ENCODE data around the gene PRKCH.

The PRKCH gene

DNA sequence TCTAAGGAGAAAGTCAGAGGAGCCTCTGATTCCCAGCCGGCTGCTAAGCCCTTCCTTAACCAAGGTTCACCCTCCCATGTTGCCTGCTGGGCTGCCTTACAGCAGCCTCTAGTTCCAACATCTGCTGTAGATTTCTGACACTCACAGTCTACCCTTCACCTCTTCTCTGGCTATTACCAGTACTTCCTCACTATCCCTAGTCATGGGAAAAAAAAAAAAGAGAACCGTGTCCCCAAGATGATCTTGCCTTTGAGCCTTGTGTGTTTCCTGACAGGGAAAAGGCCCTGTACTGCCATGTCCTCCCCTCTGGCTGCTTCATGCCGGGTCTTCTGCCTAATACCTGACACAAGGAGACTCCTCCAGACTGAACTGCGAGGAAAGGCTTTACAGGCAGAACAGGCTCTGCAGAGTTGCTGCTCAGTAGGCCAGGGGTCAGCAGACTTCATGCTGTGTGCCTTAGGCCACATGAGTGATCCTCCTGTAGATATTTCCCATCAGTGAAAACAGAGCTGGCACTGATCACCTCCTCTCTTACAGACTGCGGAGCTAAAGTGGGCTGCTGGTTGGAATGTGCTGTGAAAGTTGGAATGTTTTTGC lies 46.8 kb downstream of the PRKCH start:
- DNase-seq (ENCODE audit: low read depth) = no peak

DNA sequence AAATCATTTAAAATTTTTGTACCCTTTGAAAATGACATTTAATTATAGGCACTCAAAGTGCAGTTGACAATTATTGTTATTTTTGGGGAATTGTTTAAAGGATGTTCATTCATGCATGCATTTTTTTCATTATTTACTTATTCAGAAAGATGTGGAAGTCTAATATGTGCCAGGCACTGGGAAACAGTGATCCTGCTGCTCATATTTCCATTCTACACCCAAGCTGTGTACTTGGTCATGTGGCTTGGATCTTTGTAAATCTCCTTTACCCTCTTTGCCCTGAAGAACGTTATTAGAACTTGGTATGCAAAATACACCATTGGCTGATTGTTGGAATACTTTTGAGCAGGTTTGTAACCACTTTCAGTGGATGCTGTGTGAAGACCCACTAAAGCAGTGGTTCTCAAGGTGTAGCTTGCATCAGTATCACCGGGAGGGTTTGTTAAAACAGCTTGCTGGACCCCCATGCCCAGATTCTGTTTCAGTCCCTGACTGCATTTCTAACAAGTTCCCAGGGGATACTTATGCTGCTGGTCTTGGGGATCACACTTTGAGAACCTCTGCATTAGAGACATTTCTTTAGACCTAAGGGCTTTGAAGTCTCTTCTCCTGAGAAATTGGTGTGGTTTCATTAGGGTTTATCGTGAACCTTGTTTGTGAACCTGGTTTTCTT lies 47.5 kb downstream of the PRKCH start:
- no peak for DNase-seq (ENCODE audit: low read depth)

DNA sequence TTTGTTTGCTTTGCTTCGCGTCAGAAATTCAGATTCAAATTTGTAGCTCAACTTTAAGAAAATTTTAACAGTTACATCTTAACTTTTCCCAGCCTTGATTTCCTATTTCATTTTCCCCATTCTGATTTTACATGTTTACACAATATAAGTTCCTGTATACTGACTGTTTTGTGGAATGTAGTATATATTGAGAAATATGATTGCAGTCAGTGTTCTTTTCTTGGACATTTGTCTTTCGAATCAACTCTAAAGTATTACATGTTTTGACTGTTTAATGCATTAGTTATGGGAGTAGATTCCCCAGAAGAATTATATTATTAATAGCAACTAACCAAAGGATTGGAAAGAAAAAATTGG lies 48.1 kb downstream of the PRKCH start:
- DNase-seq (ENCODE audit: low read depth) = no peak

DNA sequence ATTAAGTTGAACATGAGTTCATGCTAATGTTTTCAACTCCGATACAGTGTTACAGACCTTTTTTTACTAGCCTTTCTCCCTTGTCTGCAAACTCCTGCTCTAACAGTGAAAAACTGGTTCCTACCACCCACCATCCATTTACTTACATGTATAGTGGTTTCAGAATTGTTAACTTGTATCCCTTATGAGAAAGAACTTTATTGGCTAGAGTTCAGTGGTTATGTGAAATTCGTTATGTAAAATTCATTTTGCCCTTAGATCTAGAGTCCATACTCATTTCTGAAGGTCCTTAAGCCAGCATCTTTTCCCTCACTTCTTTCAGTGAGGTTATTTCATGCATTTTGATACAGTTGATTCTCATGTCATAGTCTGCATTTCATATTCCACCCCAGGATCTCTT lies 51.0 kb downstream of the PRKCH start:
- DNase-seq (ENCODE audit: low read depth) = no peak

DNA sequence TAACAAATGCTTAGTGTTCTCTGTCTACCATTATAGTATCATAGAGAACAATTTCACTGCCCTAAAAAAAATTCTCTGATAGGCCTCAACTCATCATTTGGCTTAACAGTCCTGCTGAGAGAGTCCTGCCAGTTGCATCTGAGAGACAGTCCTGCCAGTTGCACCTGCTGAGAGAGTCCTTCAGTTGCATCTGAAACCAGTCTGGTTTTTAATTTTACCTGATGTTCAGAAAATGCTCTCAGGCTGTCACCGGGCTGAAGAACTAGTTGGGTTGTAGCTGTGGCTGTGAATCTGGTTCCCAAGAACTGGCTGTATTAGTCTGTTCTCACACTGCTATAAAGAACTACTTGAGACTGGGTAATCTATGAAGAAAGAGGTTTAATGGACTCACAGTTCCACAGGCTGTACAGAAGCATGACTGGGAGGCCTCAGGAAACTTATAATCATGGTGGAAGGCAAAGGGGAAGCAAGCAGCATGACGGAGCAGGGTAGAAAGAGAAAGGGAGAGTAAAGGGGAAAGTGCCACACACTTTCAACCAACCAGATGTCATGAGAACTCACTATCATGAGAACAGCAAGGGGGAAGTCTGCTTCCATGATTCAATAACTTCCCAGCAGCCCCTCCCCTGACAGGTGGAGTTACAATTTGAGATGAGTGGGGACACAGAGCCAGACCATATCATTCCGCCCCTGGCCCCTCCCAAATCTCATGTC lies 51.6 kb downstream of the PRKCH start:
- no peak for DNase-seq (ENCODE audit: low read depth)

DNA sequence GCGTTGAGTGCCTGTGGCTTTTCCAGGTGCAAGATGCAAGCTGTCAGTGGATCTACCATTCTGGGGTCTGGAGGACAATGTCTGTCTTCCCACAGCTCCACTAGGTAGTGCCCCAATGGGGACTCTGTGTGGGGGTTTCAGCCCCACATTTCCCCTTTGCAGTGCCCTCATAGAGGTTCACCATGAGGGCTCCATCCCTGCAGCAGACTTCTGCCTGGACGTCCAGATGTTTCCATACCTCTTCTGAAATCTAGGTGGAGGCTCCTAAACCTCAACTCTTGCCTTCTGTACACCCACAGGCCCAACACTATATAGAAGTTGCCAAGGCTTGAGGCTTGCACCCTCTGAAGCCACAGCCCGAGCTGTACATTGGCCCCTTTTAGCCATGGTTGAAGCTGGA lies 52.9 kb downstream of the PRKCH start:
- no peak for DNase-seq (ENCODE audit: low read depth)

DNA sequence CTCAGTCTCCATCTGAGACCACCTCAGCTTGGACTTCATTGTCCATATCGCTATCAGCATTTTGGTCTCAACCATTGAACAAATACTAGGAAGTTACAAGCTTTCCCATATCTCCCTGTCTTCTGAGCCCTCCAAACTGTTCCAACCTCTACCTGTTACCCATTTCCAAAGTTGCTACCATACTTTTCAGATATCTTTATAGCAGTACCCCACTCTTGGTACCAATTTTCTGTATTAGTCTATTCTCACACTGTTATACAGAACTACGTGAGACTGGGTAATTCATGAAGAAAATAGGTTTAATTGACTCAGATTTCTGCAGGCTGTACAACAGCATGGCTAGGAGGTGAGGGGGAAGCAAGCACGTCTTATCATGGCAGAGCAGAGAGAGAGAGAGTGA lies 53.8 kb downstream of the PRKCH start:
- no peak for DNase-seq (ENCODE audit: low read depth)

DNA sequence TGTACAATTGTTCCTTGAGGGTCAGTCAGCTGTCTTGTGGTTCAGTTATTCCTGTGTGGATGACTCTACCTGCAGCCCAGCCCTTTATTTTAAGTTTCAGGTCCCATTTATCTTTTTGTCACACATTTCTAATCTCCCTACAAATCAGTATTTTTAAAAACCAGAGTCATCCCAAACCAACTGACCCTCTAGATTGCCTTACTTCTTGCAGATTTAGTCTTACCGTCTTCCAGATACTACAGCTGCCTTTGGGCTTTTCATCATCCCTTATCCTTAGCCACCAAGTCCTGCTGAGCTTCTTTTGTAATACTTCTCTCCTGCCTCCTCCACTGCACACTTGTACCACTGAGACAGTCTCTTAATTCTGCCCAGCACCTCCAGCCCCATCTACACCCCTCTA lies 54.9 kb downstream of the PRKCH start:
- no peak for DNase-seq (ENCODE audit: low read depth)

DNA sequence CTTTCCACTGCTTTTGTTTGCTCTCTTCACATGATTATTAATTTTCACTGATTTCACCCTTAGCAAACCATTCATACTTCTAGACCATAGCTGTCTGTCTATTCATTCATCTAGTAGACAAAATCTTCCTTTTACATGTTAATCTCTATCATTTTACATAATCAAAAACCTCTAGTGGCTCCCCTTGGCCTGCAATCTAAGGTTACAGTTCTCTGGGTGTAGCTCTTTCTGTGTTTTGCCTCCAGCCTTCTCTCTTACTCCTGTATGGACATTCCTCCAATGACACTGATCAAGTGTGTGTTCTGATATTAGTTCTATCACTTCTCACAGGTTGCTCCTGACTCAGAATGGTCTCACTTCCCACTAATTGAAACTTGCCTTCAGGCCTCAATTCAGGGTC lies 56.4 kb downstream of the PRKCH start:
- no peak for DNase-seq (ENCODE audit: low read depth)

DNA sequence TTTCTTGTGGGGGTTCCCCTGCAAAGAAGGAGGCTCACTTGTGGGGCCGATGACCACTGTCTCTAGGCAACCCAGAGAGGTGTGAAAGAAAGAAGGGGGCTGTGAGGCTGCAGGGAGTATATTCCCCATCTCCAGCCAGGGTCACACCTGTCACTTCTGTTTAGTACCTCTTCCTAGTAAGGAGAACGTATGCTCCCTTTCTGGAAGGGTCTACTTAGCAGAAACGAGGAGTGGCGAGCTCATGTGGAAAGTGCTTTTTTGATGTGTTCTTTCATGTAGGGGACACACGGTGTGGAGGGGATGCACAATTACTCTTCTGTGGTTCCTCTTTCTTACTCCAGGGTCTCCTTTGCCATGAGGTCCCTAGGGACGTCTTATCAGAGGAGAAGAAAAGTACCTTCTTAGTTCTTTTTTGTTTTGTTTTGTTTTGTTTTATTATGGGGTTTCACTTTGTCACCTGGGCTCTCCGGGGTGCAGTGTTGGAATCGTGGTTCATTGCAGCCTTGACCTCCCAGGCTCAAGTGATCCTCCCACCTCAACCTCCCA lies 58.3 kb downstream of the PRKCH start:
- no peak for DNase-seq (ENCODE audit: low read depth)

DNA sequence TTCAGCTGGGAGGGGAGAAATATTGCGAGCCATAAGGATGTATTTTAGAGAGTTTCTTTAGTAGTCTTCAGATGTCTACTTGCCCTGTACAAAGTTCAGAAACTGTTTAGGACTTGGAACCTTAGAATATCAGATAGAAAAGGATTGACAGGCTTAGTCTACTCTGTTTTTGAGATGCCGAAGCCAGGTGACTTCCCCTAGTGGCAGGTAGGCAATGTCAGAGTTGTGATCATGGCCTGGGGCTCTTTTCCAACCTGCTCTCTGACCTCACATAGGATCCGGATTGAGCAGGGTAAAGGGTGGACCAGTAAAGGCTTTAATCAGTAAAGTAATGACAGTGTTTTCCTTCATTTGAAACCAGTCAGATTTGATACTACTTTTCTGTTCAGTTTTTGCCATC lies 59.6 kb downstream of the PRKCH start:
- no peak for DNase-seq (ENCODE audit: low read depth)

DNA sequence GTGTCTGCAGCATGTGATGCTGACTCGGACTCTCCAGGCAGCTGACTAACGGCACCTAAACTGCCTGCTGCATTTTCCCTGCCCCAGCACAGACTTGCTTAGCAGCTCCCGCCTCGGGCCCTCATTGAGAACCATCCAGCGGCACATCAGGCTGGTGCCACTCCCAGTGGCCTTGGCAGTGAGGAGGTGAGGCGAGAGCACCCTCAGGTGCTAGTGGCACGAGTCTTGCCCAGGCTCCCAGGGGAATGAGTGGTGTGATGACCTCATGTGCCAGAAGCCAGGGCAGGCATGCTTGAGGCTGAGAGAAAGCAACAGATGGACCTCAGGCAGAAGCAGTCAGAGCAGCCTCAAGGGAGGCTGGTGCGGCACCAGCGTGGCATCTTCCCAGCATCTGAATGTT lies 60.2 kb downstream of the PRKCH start:
- DNase-seq (ENCODE audit: low read depth) = no peak

DNA sequence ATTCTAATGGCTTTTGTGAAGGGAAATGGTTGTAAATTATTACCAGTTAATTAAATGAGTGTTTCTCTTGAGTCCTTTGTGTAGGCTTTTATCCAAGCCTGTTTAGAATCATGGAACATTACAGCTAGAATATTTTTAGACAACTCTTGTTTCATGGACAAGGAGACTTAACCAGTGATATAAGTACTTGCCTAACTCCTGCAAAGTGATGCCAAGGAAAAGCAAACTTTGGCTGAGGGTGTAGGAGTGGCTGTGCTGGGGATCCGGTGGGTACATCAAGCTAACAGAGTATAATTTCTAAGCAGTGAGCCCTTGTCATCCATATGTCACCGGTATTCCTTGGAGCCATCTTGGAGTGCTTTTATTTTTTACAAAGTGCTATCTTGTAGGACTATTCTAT lies 61.5 kb downstream of the PRKCH start:
- DNase-seq (ENCODE audit: low read depth) = no peak

DNA sequence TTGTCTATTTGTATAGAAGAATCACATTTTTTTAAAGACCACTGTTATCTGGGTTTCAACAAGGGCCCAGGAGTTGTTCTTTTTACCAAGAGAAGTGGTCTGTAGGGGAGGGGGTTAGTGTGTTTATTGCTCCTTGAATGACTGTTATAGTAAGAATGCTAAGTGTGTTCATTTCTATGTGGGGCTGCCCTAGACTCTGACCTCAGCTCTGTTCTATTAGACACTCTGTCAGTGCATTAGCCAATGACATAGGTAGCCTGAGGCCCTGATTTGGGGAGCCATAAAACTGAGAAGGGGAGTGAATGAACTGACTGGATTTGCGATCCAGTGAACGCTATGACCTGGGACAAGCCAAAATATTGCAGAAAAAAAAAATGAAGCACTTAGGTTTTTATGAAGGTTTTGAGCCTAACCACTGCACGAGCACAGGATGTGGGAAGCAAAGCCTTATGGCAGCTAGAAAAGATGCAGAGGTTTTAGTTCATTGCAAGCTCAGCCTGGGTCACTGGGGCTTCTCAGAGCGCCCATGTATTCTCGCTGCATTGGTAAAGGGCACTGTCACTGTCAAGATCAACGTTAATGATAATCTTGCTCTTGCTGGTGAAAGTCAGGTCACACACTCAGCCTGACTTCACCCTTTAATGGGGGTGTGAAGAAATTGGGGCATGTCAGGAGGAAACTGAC lies 63.8 kb downstream of the PRKCH start:
- DNase-seq (ENCODE audit: low read depth) = no peak

DNA sequence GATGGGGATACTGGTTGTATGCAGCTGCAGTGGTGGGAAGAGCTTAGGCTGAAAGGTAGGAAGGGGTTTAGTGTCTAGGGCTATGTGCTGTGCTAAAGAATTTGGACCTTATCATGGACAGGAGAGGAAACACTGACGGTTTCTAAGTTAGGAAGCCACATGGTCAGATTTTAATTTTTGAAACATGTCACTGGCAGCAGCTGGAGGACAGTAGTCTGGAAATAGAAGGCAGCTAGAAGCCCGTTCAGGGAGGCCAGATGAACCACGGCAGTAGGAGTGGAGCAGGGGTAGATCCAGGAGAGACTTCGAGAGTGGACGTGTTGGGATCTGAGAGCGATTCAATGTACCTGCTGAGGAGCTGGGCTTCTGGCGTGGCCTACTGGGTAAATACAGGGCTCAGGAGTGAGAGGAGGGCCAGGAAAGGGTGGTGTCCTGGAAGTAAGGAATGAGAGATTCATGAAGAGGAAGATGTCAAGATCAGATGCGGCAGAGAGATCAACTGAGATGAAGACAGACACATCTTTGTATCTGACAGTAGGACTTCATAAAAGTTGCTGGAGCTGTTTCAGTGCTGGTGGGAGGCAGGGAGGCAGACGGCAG lies 64.9 kb downstream of the PRKCH start:
- no peak for DNase-seq (ENCODE audit: low read depth)

DNA sequence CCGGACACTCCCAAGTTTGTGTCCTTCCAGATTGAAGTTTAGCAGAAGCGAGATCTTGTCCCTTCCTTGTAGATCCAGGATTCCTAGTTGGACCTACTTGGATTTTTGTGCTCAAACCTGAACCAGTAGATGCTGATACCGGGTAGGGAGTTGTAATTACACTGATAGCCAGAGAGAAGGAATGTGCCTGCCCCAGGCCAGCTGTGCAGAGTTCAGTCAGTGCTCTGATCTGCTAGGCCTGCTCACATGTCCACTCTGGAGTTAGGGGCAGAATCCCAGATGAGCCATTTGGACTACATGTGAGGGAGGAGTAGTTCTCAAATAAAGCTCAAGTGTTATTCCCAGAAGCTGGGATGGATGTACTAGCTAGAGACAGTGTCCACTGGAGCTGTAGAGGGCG lies 65.7 kb downstream of the PRKCH start:
- no peak for DNase-seq (ENCODE audit: low read depth)

DNA sequence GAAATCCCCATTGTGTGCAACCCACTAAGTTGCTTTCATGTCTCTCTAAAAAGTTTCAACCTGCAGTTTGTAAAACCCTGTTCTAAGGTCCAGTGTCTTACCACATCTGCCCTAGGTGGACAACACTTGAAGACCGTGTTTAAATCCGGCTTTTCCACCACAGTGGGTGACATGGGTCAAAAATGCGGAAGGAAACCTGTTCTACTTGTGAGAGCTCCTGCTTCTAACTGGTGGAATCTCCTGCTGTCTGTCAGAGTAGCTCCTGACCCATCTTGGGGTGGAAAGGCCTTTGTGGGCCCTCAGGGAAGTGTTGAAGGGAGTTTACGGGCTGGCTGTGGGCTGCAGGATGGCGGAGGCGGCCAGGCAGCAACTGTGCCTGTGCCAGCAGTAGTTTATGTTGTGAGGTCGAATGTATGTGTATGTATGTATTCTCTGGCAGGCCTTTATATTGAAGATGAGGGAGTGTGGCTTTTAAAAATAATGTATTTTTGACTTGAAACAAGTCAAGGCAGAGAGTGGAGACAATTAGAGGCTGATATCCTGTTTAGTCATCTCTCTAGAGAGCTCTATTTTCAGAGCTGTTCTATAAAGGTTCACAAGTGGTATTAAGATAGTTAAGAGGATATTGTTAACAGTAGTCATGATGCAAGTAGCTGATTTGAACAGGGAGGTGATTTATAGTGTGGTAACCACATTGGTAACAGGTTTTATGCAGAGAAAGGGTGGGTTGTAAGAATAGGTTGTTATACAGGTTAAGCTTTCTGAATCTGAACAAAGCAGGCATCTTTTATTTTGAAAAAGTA lies 67.0 kb downstream of the PRKCH start:
- peak; percentile 30 for DNase-seq (ENCODE audit: low read depth)

DNA sequence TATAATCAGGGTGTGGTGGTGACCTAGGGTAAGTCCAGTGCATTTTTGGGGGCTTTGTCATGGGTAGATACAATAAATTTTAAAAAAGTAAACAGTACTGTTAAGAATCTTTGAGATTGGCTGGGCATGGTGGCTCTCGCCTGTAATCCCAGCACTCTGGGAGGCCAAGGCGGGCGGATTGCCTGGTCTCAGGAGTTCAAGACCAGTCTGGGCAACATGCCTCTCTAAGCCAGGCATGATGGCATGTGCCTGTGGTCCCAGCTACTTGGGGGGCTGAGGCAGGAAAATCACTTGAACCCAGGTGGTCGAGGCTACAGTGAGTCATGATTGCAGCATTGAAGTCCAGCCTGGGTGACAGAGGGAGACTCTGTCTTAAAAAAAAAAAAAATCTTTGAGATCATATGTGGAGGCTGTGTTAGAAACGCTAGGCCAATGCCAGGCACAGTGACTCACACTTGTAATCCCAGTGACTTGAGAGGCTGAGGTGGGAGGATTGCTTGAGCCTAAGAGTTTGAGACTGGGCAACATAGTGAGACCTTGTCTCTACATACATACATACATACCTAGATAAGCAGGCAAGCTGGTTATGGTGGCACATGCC lies 67.7 kb downstream of the PRKCH start:
- DNase-seq (ENCODE audit: low read depth) = no peak

DNA sequence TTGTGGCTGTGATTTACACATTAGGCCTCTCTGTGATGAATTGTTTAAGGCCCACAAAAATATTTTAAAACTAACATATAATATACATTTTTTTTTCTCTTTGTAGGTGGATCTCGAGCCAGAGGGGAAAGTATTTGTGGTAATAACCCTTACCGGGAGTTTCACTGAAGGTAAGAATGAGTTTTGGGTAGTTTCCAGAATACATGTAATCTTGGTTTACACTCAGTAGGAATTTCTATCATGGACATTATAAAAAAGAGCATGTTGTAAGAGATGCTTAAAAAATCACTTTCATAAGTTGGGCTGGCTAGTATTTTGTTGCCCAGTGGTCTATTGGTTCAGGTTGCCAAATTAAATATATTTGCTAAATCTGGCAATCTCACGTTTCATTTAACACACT lies 69.7 kb downstream of the PRKCH start:
- DNase-seq (ENCODE audit: low read depth) = no peak

DNA sequence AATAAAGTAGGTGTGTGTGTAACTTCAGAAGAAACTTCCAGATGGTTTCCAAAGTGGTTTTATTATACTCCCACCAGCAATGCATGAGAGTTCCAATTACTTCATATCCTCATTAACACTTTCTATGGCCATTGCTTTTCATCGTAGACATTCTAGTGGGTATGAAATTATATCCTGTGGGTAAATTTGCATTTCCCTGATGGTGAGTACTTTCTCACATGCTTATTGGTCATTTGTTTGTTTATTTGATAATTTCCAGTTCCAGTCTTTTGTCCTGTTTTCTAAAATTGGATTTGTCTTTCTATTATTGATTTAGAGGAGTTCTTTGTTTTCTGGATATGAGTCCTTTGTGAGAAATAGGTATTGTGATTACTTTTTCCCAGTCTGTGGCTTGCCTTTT lies 70.9 kb downstream of the PRKCH start:
- DNase-seq (ENCODE audit: low read depth) = no peak

DNA sequence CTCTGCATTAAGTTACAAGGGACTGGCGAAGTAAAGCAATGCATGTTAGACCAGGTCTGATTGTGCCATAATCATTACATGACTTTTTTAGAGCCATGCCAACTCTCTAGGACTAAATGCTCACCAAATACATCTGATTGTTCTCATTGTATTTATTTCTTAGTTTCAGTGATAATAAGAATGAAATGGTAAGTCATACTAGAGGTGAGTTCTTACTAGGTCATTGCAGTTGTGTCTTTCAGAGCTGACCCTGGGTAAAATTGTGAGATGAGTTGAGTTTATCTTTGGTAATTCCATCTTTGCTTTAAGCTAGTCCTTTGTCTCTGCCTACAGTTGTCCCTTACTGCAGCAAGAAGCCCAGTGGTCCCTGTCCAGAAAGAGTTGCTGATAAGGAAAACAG lies 73.2 kb downstream of the PRKCH start:
- DNase-seq (ENCODE audit: low read depth) = no peak

All from activated T-cell treated with anti-CD3 and anti-CD28 coated beads for 48 hours (primary cell).